GM21717 (cell line): Measurements from ENCODE around the gene AGPAT1.
A peak's percentile ranks its signal among the peaks of the same experiment; 100 is the strongest.
"Not testable (repeated sequence)": the region's sequence is repeated elsewhere in the genome, so short reads cannot be mapped to it uniquely, and the experiment has no call there.

ENCODE experiments used
- ATAC-seq: cut with Tn5 transposase; IDR thresholded peaks from one replicate; pipeline ENCODE4 v1.9.1; 2021; ENCODE audit warnings: mild to moderate bottlenecking, moderate library complexity; ENCODE audit not compliant: unreplicated experiment

The AGPAT1 gene

GRCh38 chr6:32151181-32151862 is 24.6 kb downstream of the AGPAT1 start:
- ATAC-seq: no peak

DNA sequence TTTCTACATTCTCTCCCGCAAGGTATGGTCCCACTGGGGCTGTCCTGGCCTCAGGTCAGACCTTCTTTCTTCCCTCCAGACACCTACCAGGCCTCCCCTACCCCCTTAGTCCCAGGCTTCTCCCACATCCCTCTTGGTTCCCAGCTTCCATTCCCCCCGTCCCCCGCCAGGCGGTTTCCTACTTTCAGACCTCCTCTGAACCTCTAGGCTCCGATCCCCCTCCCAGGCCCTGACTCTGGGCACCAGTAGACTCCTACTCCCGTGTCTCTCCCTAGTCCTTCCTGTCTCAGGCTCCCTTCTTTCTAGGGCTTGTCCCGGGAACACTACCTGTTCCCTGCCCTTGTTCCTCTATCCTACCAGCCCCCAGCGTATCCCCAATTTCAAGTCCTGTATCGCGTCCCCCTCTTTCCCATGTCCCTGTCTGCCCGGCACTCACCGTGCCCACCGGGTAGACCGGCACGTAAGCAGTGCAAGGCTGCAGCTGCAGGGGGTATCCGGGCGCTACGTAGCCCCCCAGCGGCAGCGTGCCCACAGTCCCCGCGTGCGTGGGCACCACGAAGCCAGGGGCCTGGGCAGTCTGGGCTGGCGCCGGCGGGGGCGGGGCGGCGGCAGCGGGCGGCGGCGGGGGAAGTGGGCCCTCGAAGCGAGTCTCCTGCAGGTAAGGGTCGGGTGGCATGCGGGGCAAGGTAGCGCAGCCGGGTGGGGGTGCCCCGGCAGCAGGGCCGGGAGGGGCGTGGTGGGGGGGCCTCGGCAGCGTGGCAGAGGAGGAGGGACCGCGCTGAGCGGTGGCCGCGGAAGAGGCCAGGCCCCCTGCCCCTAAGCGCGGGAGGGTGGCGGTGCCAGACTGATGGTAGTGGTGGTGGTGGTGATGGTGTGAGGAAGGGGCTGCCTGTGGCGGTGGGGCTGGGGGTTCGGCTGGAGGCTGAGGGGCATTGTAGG is 25.7 kb downstream of the AGPAT1 start:
- ATAC-seq: no peak

GRCh38 chr6:32149092-32149755 is 26.7 kb downstream of the AGPAT1 start:
- ATAC-seq: no peak

GRCh38 chr6:32148289-32149091 is 27.4 kb downstream of the AGPAT1 start:
- no peak for ATAC-seq

- ATAC-seq: no peak
These were observed 28.3 kb downstream of the AGPAT1 start for GRCh38 chr6:32147401-32148132.

DNA sequence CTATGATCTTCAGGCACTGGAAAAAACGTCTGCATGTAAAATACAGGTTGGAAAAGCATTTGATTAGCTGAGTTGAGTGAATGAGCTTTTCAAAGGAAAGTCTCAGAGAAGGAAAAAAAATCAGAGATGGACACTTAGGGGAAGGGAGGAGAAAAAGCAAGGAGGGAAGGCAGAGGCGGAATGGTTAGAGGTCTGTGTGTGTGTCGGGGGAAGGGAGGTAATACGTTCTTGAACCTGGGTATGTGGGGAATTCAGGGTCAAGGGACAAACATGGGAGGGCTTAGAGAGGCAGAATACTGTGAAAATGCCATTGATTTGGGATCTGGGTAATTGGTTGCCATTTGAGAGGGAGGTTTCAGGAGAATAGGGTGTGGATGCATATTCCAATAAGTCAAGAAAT is 29.2 kb downstream of the AGPAT1 start:
- ATAC-seq: no peak

DNA sequence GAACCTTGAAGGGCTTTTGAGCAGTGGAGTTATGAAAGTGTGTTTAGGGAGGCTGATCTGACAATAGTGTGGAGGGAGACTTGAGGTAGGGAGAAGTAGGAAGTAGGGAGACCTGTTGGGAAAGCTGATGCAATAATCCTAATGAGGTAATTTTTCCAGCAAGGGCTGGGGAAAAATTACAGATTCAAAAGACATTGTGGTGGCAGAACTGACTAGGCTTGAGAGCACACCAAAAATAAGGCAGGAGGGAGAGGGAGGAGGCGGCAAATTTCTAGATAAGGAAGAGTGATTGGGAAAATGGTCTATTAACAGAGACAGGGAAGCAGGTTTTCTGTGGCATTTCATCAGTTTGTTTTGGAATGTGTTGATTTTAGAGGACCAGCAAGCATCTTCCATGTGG is 29.6 kb downstream of the AGPAT1 start:
- ATAC-seq: no peak

DNA sequence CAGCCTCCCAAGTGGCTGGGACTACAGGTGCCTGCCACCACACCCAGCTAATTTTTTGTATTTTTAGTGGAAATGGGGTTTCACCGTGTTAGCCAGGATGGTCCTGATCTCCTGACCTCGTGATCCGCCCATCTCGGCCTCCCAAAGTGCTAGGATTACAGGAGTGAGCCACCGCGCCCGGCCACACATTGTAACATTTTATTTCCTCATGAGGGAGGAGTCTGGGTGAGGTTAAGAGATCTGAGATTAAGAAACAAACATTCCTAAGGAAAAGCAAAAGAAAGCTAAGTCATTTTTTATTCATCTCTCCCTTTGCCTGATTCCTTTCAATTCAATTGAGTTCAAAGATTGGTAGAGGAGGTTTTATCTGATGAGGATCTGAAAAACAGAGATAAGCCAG is 31.6 kb downstream of the AGPAT1 start:
- not testable (repeated sequence) for ATAC-seq

GRCh38 chr6:32140420-32141046 is 35.4 kb downstream of the AGPAT1 start:
- no peak for ATAC-seq

DNA sequence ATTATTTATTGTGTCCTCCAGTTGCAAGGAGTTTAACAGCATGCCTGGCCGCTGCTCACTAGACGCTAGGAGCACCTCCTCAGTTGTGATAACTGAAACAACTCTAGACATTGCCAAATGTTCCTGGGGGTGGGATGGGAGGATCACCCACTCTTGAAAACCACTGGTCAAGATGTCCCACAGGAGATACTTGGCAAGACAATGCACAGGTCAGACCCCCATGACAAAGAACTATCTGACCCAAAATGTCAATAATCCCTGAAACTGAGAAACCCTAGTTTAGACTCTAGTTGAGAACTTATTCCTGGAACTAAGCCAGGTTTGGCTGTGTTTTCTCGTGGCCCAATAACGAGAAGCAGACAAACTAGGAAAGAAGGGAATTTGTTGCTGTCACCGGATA is 36.3 kb downstream of the AGPAT1 start:
- ATAC-seq: no peak

- ATAC-seq: no peak
These were observed 38.4 kb downstream of the AGPAT1 start for GRCh38 chr6:32137454-32137853.

DNA sequence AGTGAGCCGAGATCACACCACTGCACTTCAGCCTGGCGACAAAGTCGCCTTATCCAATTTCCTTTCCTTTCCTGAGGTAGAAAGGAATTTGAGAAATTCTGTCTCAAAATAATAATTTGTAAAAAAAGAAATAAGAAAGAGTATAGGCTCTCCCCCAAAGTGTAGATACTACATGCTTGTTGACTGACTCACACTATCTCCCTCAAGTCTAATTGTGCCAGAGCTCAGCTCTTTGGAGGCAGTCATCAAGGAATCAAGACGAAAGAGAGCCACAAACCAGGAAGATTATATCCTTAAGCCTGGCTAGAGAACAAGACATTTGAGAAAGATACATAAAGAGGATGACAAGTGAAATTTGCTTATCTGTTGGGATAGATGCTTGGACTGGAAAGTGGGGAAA is 42.1 kb downstream of the AGPAT1 start:
- no peak for ATAC-seq

DNA sequence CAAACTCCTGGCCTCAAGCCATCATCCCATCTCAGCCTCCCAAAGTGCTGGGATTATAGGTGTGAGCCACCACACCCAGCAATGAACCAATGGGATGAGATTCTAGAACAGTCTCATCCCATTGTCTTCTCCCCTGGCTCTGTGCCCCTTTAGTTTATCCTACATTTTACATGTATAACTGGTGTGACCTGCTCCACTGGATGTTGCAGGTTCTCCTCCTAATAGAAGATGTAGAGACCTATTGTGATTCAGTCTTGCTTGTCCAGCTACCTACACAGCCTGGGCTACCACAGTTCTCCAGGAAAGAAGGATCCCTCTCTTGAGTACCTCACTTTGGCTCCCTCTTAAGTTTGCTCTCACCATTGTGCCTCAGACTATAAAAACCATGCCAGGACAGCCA is 43.8 kb downstream of the AGPAT1 start:
- ATAC-seq: no peak

GRCh38 chr6:32131439-32131948 is 44.4 kb downstream of the AGPAT1 start:
- no peak for ATAC-seq

GRCh38 chr6:32129297-32130088 is 46.4 kb downstream of the AGPAT1 start:
- ATAC-seq: no peak

- ATAC-seq: no peak
These were observed 47.1 kb downstream of the AGPAT1 start for GRCh38 chr6:32128751-32129296.

- ATAC-seq: peak; percentile 82
These were observed 47.9 kb downstream of the AGPAT1 start, which contains the start of gene ATF6B for GRCh38 chr6:32127717-32128592. Gene ATF6B (minus strand): TSS chr6:32128246. CDS start chr6:32128207, 39 bp downstream.
